ENCODE results near the gene ABITRAM. TPM values are rescaled to one million over a fixed set of nuclear protein-coding genes. Genes with fewer than 3 reads are reported as not detected.
"Not testable (repeated sequence)": the region's sequence is repeated elsewhere in the genome, so short reads cannot be mapped to it uniquely, and the experiment has no call there.

Gene ABITRAM
- polyA plus RNA-seq, 3 donors from 2014 or later: 7.5 to 24.4 (median 10.6) TPM

- Mint-ChIP-seq H3K36me3 (peaks cover 30 to 64% (median 39%) of the 10 kb centered on the region in 3 donors), H3K27me3 (ENCODE audit: low read depth in 3 of 3) (peaks cover 0 to 2% (median 1%) of the 10 kb centered on the region in 3 donors), H3K9me3 (no peaks in the 10 kb centered on the region), H3K4me3 (no peak overlapping the region), H3K27ac (peak overlapping the region in 4 of 6 donors; percentile 19 to 92 (median 55)), H3K4me1 (peaks cover 21 to 24% of the 10 kb centered on the region in 2 donors)
- no peak for DNase-seq
Measured at GRCh38 chr9:108910402-108910801, 23.8 kb upstream of the ABITRAM start.

GRCh38 chr9:108910914-108911313 is 23.3 kb upstream of the ABITRAM start:
- peak overlapping the region in 3 of 5 donors; percentile 8 to 55 (median 25) for H3K4me3 Mint-ChIP-seq
- DNase-seq: no peak
- H3K27ac Mint-ChIP-seq: peak overlapping the region; percentile 43 to 92 (median 72)
- H3K9me3 Mint-ChIP-seq: no peaks in the 10 kb centered on the region
- peaks cover 31 to 66% (median 39%) of the 10 kb centered on the region in 3 donors for H3K36me3 Mint-ChIP-seq
- peaks cover 0 to 2% (median 1%) of the 10 kb centered on the region in 3 donors for H3K27me3 Mint-ChIP-seq (ENCODE audit: low read depth in 3 of 3)
- peaks cover 21 to 24% of the 10 kb centered on the region in 2 donors for H3K4me1 Mint-ChIP-seq

- peaks cover 0 to 2% (median 1%) of the 10 kb centered on the region in 3 donors for H3K27me3 Mint-ChIP-seq (ENCODE audit: low read depth in 3 of 3)
- no peaks in the 10 kb centered on the region for H3K9me3 Mint-ChIP-seq
- peaks cover 21 to 24% of the 10 kb centered on the region in 2 donors for H3K4me1 Mint-ChIP-seq
- peaks cover 31 to 63% (median 38%) of the 10 kb centered on the region in 3 donors for H3K36me3 Mint-ChIP-seq
- peak in 1 of 3 donors; percentile 17 for DNase-seq
- H3K4me3 Mint-ChIP-seq: peak overlapping the region in 2 of 5 donors; percentile 9 to 21
- peak overlapping the region; percentile 45 to 84 (median 78) for H3K27ac Mint-ChIP-seq
Measured at GRCh38 chr9:108911820-108912219, 22.4 kb upstream of the ABITRAM start.

- Mint-ChIP-seq H3K4me3 (no peak overlapping the region), H3K4me1 (peaks cover 21 to 24% of the 10 kb centered on the region in 2 donors), H3K36me3 (peaks cover 27 to 53% (median 37%) of the 10 kb centered on the region in 3 donors), H3K27ac (no peak overlapping the region), H3K27me3 (ENCODE audit: low read depth in 3 of 3) (peaks cover 0 to 2% (median 1%) of the 10 kb centered on the region in 3 donors), H3K9me3 (no peaks in the 10 kb centered on the region)
- DNase-seq: no peak
Measured at GRCh38 chr9:108913391-108913790, 20.8 kb upstream of the ABITRAM start.

- H3K36me3 Mint-ChIP-seq: peaks cover 13 to 43% (median 39%) of the 10 kb centered on the region in 3 donors
- DNase-seq: no peak
- no peaks in the 10 kb centered on the region for H3K4me1 Mint-ChIP-seq
- H3K27me3 Mint-ChIP-seq (ENCODE audit: low read depth in 3 of 3): no peaks in the 10 kb centered on the region
- H3K9me3 Mint-ChIP-seq: no peaks in the 10 kb centered on the region
- no peak overlapping the region for H3K27ac Mint-ChIP-seq
- no peak overlapping the region for H3K4me3 Mint-ChIP-seq
Measured at GRCh38 chr9:108919517-108919916, 14.7 kb upstream of the ABITRAM start.

GRCh38 chr9:108920401-108920800 is 13.8 kb upstream of the ABITRAM start:
- not testable (repeated sequence) for H3K9me3 Mint-ChIP-seq; DNase-seq; H3K4me3 Mint-ChIP-seq; H3K4me1 Mint-ChIP-seq; H3K27ac Mint-ChIP-seq; H3K27me3 Mint-ChIP-seq (ENCODE audit: low read depth in 3 of 3)
- peaks cover 13 to 51% (median 48%) of the 10 kb centered on the region in 3 donors for H3K36me3 Mint-ChIP-seq

GRCh38 chr9:108921200-108921599 is 13.0 kb upstream of the ABITRAM start:
- no peak for DNase-seq
- no peaks in the 10 kb centered on the region for H3K9me3 Mint-ChIP-seq
- H3K36me3 Mint-ChIP-seq: peaks cover 14 to 53% (median 51%) of the 10 kb centered on the region in 3 donors
- no peak overlapping the region for H3K4me3 Mint-ChIP-seq
- H3K27me3 Mint-ChIP-seq (ENCODE audit: low read depth in 3 of 3): no peaks in the 10 kb centered on the region
- no peak overlapping the region for H3K27ac Mint-ChIP-seq
- no peaks in the 10 kb centered on the region for H3K4me1 Mint-ChIP-seq

GRCh38 chr9:108924466-108924865 is 9.7 kb upstream of the ABITRAM start:
- Mint-ChIP-seq H3K36me3 (peaks cover 26 to 62% (median 47%) of the 10 kb centered on the region in 3 donors), H3K27me3 (ENCODE audit: low read depth in 3 of 3) (no peaks in the 10 kb centered on the region), H3K9me3 (no peaks in the 10 kb centered on the region), H3K27ac (peak overlapping the region in 1 of 6 donors; percentile 33), H3K4me1 (no peaks in the 10 kb centered on the region), H3K4me3 (no peak overlapping the region)
- DNase-seq: no peak

- Mint-ChIP-seq H3K36me3 (peaks cover 26 to 53% (median 32%) of the 10 kb centered on the region in 3 donors), H3K9me3 (no peaks in the 10 kb centered on the region), H3K27me3 (ENCODE audit: low read depth in 3 of 3) (no peaks in the 10 kb centered on the region), H3K4me1 (peaks cover 14 to 25% of the 10 kb centered on the region in 2 donors), H3K4me3 (no peak overlapping the region), H3K27ac (no peak overlapping the region)
- DNase-seq: no peak
Measured at GRCh38 chr9:108928386-108928785, 5.8 kb upstream of the ABITRAM start.

GRCh38 chr9:108933231-108933717 is 926 bp upstream of the ABITRAM start:
- Mint-ChIP-seq H3K36me3 (peaks cover 0 to 13% (median 6%) of the 10 kb centered on the region in 3 donors), H3K4me1 (peaks cover 27 to 48% of the 10 kb centered on the region in 2 donors), H3K4me3 (peak overlapping the region; percentile 99), H3K9me3 (no peaks in the 10 kb centered on the region), H3K27ac (peak overlapping the region; percentile 94 to 99 (median 97)), H3K27me3 (ENCODE audit: low read depth in 3 of 3) (peaks cover 0 to 8% (median 7%) of the 10 kb centered on the region in 3 donors)
- DNase-seq: no peak

GRCh38 chr9:108933718-108934322 is 380 bp upstream of the ABITRAM start, which contains the start of gene ELP1:
TSS of gene ELP1 (minus strand) at chr9:108934124. CDS start at chr9:108931146, 2,978 bp downstream.
- Mint-ChIP-seq H3K27me3 (ENCODE audit: low read depth in 3 of 3) (peaks cover 0 to 8% (median 7%) of the 10 kb centered on the region in 3 donors), H3K36me3 (peaks cover 0 to 9% (median 4%) of the 10 kb centered on the region in 3 donors), H3K4me1 (peaks cover 27 to 48% of the 10 kb centered on the region in 2 donors), H3K9me3 (no peaks in the 10 kb centered on the region), H3K4me3 (peak within 1 kb of the TSS; percentile 99), H3K27ac (peak within 1 kb of the TSS; percentile 94 to 99 (median 97))
- peak; percentile 90 to 92 (median 91) for DNase-seq

- Mint-ChIP-seq H3K4me3 (no peak overlapping the region), H3K36me3 (peaks cover 2 to 4% (median 3%) of the 10 kb centered on the region in 3 donors), H3K9me3 (no peaks in the 10 kb centered on the region), H3K27me3 (ENCODE audit: low read depth in 3 of 3) (peaks cover 0 to 8% (median 7%) of the 10 kb centered on the region in 3 donors), H3K4me1 (peaks cover 20 to 29% of the 10 kb centered on the region in 2 donors), H3K27ac (no peak overlapping the region)
- DNase-seq: no peak
Measured at GRCh38 chr9:108937561-108938305, 3.5 kb downstream of the ABITRAM start.

GRCh38 chr9:108939975-108940374 is 5.8 kb downstream of the ABITRAM start:
- H3K36me3 Mint-ChIP-seq: peaks cover 2 to 4% (median 3%) of the 10 kb centered on the region in 3 donors
- DNase-seq: no peak
- H3K4me3 Mint-ChIP-seq: no peak overlapping the region
- no peak overlapping the region for H3K27ac Mint-ChIP-seq
- H3K4me1 Mint-ChIP-seq: peaks cover 5 to 8% of the 10 kb centered on the region in 2 donors
- no peaks in the 10 kb centered on the region for H3K9me3 Mint-ChIP-seq
- peaks cover 0 to 2% (median 0%) of the 10 kb centered on the region in 3 donors for H3K27me3 Mint-ChIP-seq (ENCODE audit: low read depth in 3 of 3)

- Mint-ChIP-seq H3K36me3 (peaks cover 0 to 5% (median 3%) of the 10 kb centered on the region in 3 donors), H3K27me3 (ENCODE audit: low read depth in 3 of 3) (peaks cover 0 to 1% (median 0%) of the 10 kb centered on the region in 3 donors), H3K27ac (no peak overlapping the region), H3K4me1 (no peaks in the 10 kb centered on the region), H3K9me3 (no peaks in the 10 kb centered on the region), H3K4me3 (no peak overlapping the region)
- DNase-seq: no peak
Measured at GRCh38 chr9:108950168-108950567, 16.0 kb downstream of the ABITRAM start.

Measured in immature natural killer cell (primary cell).